HG03060 (cell line): ENCODE measurements around the gene DOCK10.

Source experiments
- ATAC-seq: cut with Tn5 transposase; IDR thresholded peaks from one replicate; pipeline ENCODE4 v1.9.1; 2021; ENCODE audit warnings: low read depth, moderate number of reproducible peaks; ENCODE audit not compliant: unreplicated experiment

DOCK10 gene

GRCh38 chr2:224847381-224847780 is 194.9 kb downstream of the DOCK10 start:
- no peak for ATAC-seq

- no peak for ATAC-seq
These were observed 195.6 kb downstream of the DOCK10 start for GRCh38 chr2:224846686-224847085.

GRCh38 chr2:224846161-224846560 is 196.1 kb downstream of the DOCK10 start:
- ATAC-seq: no peak

- no peak for ATAC-seq
These were observed 199.1 kb downstream of the DOCK10 start for GRCh38 chr2:224843141-224843540.

- no peak for ATAC-seq
These were observed 200.4 kb downstream of the DOCK10 start for GRCh38 chr2:224841910-224842309.

- ATAC-seq: no peak
These were observed 203.9 kb downstream of the DOCK10 start for GRCh38 chr2:224838335-224838734.

GRCh38 chr2:224837558-224837957 is 204.7 kb downstream of the DOCK10 start:
- no peak for ATAC-seq

- no peak for ATAC-seq
These were observed 205.2 kb downstream of the DOCK10 start for GRCh38 chr2:224837066-224837465.

- ATAC-seq: no peak
These were observed 206.0 kb downstream of the DOCK10 start for GRCh38 chr2:224836263-224836662.

GRCh38 chr2:224835405-224835804 is 206.9 kb downstream of the DOCK10 start:
- no peak for ATAC-seq

GRCh38 chr2:224833986-224834385 is 208.3 kb downstream of the DOCK10 start:
- no peak for ATAC-seq

GRCh38 chr2:224832207-224832606 is 210.1 kb downstream of the DOCK10 start:
- ATAC-seq: no peak

- ATAC-seq: no peak
These were observed 210.7 kb downstream of the DOCK10 start for GRCh38 chr2:224831530-224831929.

- no peak for ATAC-seq
These were observed 221.8 kb downstream of the DOCK10 start for GRCh38 chr2:224820283-224820991.

GRCh38 chr2:224819075-224819474 is 223.2 kb downstream of the DOCK10 start:
- ATAC-seq: no peak

GRCh38 chr2:224817676-224818075 is 224.6 kb downstream of the DOCK10 start:
- no peak for ATAC-seq

- no peak for ATAC-seq
These were observed 225.5 kb downstream of the DOCK10 start for GRCh38 chr2:224816816-224817215.

- ATAC-seq: no peak
These were observed 228.7 kb downstream of the DOCK10 start for GRCh38 chr2:224813578-224813977.

- no peak for ATAC-seq
These were observed 234.9 kb downstream of the DOCK10 start for GRCh38 chr2:224807153-224807964.

- no peak for ATAC-seq
These were observed 238.3 kb downstream of the DOCK10 start for GRCh38 chr2:224803930-224804329.

GRCh38 chr2:224802407-224802806 is 239.9 kb downstream of the DOCK10 start:
- no peak for ATAC-seq

- no peak for ATAC-seq
These were observed 240.9 kb downstream of the DOCK10 start for GRCh38 chr2:224801360-224801759.
